HepG2 (cell line): ENCODE measurements around the gene PFKFB2. TPM values are rescaled to one million over a fixed set of nuclear protein-coding genes. Genes with fewer than 3 reads are reported as not detected.

Source experiments
- ATAC-seq: fragments of 200-7000 bp; cut with Tn5 transposase; 3 replicates; pipeline ENCODE4 v1.9.1; 2020; ENCODE audit warnings: mild to moderate bottlenecking, moderate library complexity
- BruUV-seq: library from RNA; stranded (reverse); fragments of 400-500 nt; replicated peaks from 2 replicates; lab custom pipeline; 2021; lab: Mats Ljungman, UMichigan
- CTCF ChIA-PET: fragments of 300-600 bp; formaldehyde crosslinking; extraction: SDS; loops from one replicate; lab custom pipeline; 2021; ENCODE audit warnings: low total read pairs, inconsistent platforms, low intra/inter-chr PET ratio; lab: Yijun Ruan, JAX
- POLR2A ChIA-PET: fragments of 350-600 bp; sonication (Branson Sonifier 250); formaldehyde crosslinking; loops from one replicate; lab custom pipeline; 2020; ENCODE audit warnings: antibody characterized with exemption, inconsistent platforms; lab: Yijun Ruan, JAX
- DNase-seq: peaks from one replicate; pipeline ENCODE4 v3.0.0-alpha.2; 2015; ENCODE audit warnings: low spot score
- FAIRE-seq: peaks from 3 replicates; lab custom pipeline; 2011; peaks lifted over from hg19 to GRCh38; lab: Jason Lieb, UNC
- H2AFZ ChIP-seq: one replicate; pipeline ENCODE4 v1.6.1; 2011; ENCODE audit warnings: low read length, inconsistent platforms
- H3K27ac ChIP-seq: fragments of 300-600 bp; 3 replicates; pipeline ENCODE4 v1.8.0; 2011; ENCODE audit warnings: mixed run types, mild to moderate bottlenecking, mixed read lengths, low read length, inconsistent platforms; ENCODE audit not compliant: insufficient read depth; ENCODE audit errors: extremely low read length
- H3K27me3 ChIP-seq, 2 experiments: fragments of 200-600 bp in 1 of 2; 2 replicates in 1 of 2; 3 replicates in 1 of 2; pipeline versions ENCODE4 v1.6.0 to v1.8.0; 2011; ENCODE audit warnings: low read length in 2 of 2, mild to moderate bottlenecking in 2 of 2, moderate library complexity in 2 of 2, inconsistent platforms in 1 of 2; ENCODE audit not compliant: insufficient read depth in 2 of 2, control insufficient read depth in 1 of 2
- H3K36me3 ChIP-seq, 2 experiments: fragments of 200-600 bp in 1 of 2; replicated peaks in 1 of 2; 2 replicates in 1 of 2; 3 replicates in 1 of 2; pipeline versions ENCODE4 v1.5.1 to v1.8.0; 2011; ENCODE audit warnings: low read length in 2 of 2, inconsistent platforms in 1 of 2; ENCODE audit not compliant: insufficient read depth in 2 of 2, control insufficient read depth in 1 of 2
- H3K4me1 ChIP-seq: 2 replicates; pipeline ENCODE4 v1.5.1; 2012; ENCODE audit warnings: low read length, inconsistent platforms; ENCODE audit not compliant: insufficient read depth
- H3K4me2 ChIP-seq: 2 replicates; pipeline ENCODE4 v1.6.0; 2011; ENCODE audit warnings: low read depth, low read length, inconsistent platforms
- H3K4me3 ChIP-seq, 3 experiments: fragments of 200-600 bp in 1 of 3; sonication (generic), shearing (Covaris generic) in 1 of 3; replicated peaks in 1 of 3; 2 replicates each; pipeline ENCODE4 v1.5.1; 2011 to 2016; ENCODE audit warnings: low read length in 3 of 3, inconsistent platforms in 2 of 3, low read depth in 2 of 3, mild to moderate bottlenecking in 2 of 3, control low read depth in 1 of 3, mixed read lengths in 1 of 3; ENCODE audit not compliant: insufficient read depth in 1 of 3
- H3K79me2 ChIP-seq: one replicate; pipeline ENCODE4 v1.6.1; 2011; ENCODE audit warnings: low read length, inconsistent platforms; ENCODE audit not compliant: insufficient read depth
- H3K9ac ChIP-seq: 2 replicates; pipeline ENCODE4 v1.6.0; 2011; ENCODE audit warnings: mild to moderate bottlenecking, low read depth, low read length, inconsistent platforms; ENCODE audit not compliant: insufficient read depth
- H3K9me3 ChIP-seq: 2 replicates; pipeline ENCODE4 v1.5.1; 2012; ENCODE audit warnings: mild to moderate bottlenecking, low read length
- H4K20me1 ChIP-seq: 2 replicates; pipeline ENCODE4 v1.6.0; 2011; ENCODE audit warnings: inconsistent platforms, mild to moderate bottlenecking, low read length, moderate library complexity; ENCODE audit not compliant: insufficient read depth
- GLI4 ChIP-seq: sonication (generic); formaldehyde crosslinking; IDR thresholded peaks from 2 replicates; pipeline ENCODE4 v1.5.1; 2020; ENCODE audit warnings: missing genetic modification reagents, mild to moderate bottlenecking, moderate library complexity, borderline replicate concordance
- HBP1 ChIP-seq: IDR thresholded peaks from 2 replicates; pipeline ENCODE4 v1.6.1; 2016; ENCODE audit warnings: low read depth, control low read depth
- HDAC2 ChIP-seq: sonication (generic); formaldehyde crosslinking; IDR thresholded peaks from 2 replicates; pipeline ENCODE4 v1.4.0; 2020; ENCODE audit warnings: missing genetic modification reagents
- NCOR1 ChIP-seq: fragments of 200-600 bp; sonication (generic); IDR thresholded peaks from 2 replicates; pipeline ENCODE4 v1.7.0; 2017; ENCODE audit warnings: antibody characterized with exemption, low read length, borderline replicate concordance
- NRL ChIP-seq: sonication (generic); formaldehyde crosslinking; IDR thresholded peaks from 2 replicates; pipeline ENCODE4 v1.5.0; 2020; ENCODE audit warnings: missing genetic modification reagents, mild to moderate bottlenecking, moderate library complexity, borderline replicate concordance
- TFDP1 ChIP-seq: IDR thresholded peaks from 2 replicates; pipeline ENCODE4 v1.6.1; 2016; ENCODE audit warnings: missing compliant biosample characterization, missing genetic modification reagents, borderline replicate concordance
- THRA ChIP-seq: sonication (generic); formaldehyde crosslinking; IDR thresholded peaks from 2 replicates; pipeline ENCODE4 v1.4.0; 2020; ENCODE audit warnings: missing genetic modification reagents, borderline replicate concordance
- U2AF2 ChIP-seq: fragments of 200-400 bp; formaldehyde crosslinking; IDR thresholded peaks from 2 replicates; pipeline ENCODE4 v1.6.1; 2017; ENCODE audit warnings: low read depth, mild to moderate bottlenecking, low read length
- ZNF17 ChIP-seq: sonication (generic); formaldehyde crosslinking; IDR thresholded peaks from 2 replicates; pipeline ENCODE4 v1.5.0; 2020; ENCODE audit warnings: mild to moderate bottlenecking, missing genetic modification reagents
- ZNF207 ChIP-seq: fragments of 450-650 bp; IDR thresholded peaks from 2 replicates; pipeline ENCODE4 v1.6.1; 2016; ENCODE audit warnings: antibody characterized with exemption, borderline replicate concordance
- ZNF484 ChIP-seq: sonication (generic); formaldehyde crosslinking; IDR thresholded peaks from 2 replicates; pipeline ENCODE4 v1.5.1; 2020; ENCODE audit warnings: mild to moderate bottlenecking, low read depth, missing genetic modification reagents, borderline replicate concordance
- ZNF558 ChIP-seq: sonication (generic); formaldehyde crosslinking; IDR thresholded peaks from 2 replicates; pipeline ENCODE4 v1.9.0; 2022; ENCODE audit warnings: mild to moderate bottlenecking, missing genetic modification reagents, borderline replicate concordance
- WGBS: methylation state at CpG from one replicate; pipeline ENCODE4 v1.1.6; 2017; ENCODE audit warnings: low lambda C conversion rate; 5-methylcytosine and 5-hydroxymethylcytosine counted together
- in situ Hi-C: cut with HindIII; loops from 2 replicates; pipeline ENCODE4 v1.10.0; 2017; ENCODE audit warnings: low pct_unique_long_range_greater_than_20kb; ENCODE audit not compliant: extremely low pct_ligation_motif_present
- intact Hi-C: fragments of 100-400 bp; cut with micrococcal nuclease; formaldehyde crosslinking; loops from one replicate; pipeline ENCODE4 v1.10.0; 2022; ENCODE audit not compliant: unreplicated experiment
- polyA plus RNA-seq, 8 experiments: library from polyadenylated mRNA; depleted of rRNA in 3 of 8; stranded (reverse) in 7 of 8; unstranded in 1 of 8; fragments of >200 nt; fragmentation: Illumina TruSeq in 4 of 8; extraction: Trizol in 4 of 8; gene quantifications; 2 replicates each; pipeline versions ENCODE4 v1.2.1 to v1.2.3, GENCODE V29; 2011 to 2016; ENCODE audit warnings: low read depth in 4 of 8, missing spikeins in 1 of 8, mixed read lengths in 1 of 8; ENCODE audit not compliant: insufficient read depth in 1 of 8
- total RNA-seq, 5 experiments: library from RNA; depleted of rRNA; stranded (reverse); fragments of >200 nt; fragmentation: Illumina TruSeq; extraction: Trizol; gene quantifications; 2 replicates each; pipeline ENCODE4 v1.2.3, GENCODE V29; 2016; ENCODE audit warnings: low read depth in 1 of 5

The PFKFB2 gene
- total and polyA plus RNA-seq, 2 of the 13 experiments (the other 11 are each of a cell fraction or from before 2014, with no cell fraction given) = 4.6 to 10.6 TPM

GRCh38 chr1:207097871-207098324, 44.8 kb downstream of the PFKFB2 start:
- BruUV-seq = no TSS peak
- CTCF ChIA-PET = no interaction called here
- H3K4me3 ChIP-seq = no peak overlapping the region
- in situ Hi-C loops (no loop called here), intact Hi-C loops (no loop called here)
- no peak overlapping the region for H2AFZ ChIP-seq
- 96% methylated on average over 3 of the region's 3 CpGs for WGBS
- POLR2A ChIA-PET = no interaction called here
- no peak overlapping the region for H3K27ac ChIP-seq
- peaks cover 12% of the 10 kb centered on the region for H3K4me1 ChIP-seq
- H3K27me3 ChIP-seq = no peaks in the 10 kb centered on the region
- no peak overlapping the region for H3K9ac ChIP-seq
- no peak for TF ChIP-seq GLI4 (CRISPR knock-in tag)
- no peak for TF ChIP-seq NCOR1
- no peak for TF ChIP-seq ZNF17 (CRISPR knock-in tag)
- TF ChIP-seq NRL = no peak
- TF ChIP-seq U2AF2 = no peak
- no peak for TF ChIP-seq THRA (CRISPR knock-in tag)
- TF ChIP-seq HBP1 (CRISPR knock-in tag) = no peak
- no peak for TF ChIP-seq TFDP1 (CRISPR knock-in tag)
- TF ChIP-seq ZNF207 = no peak
- no peak for TF ChIP-seq HDAC2 (CRISPR knock-in tag)
- no peak for TF ChIP-seq ZNF484 (CRISPR knock-in tag)
- no peak for TF ChIP-seq ZNF558
- TF ChIP-seq, all 625 proteins: peak for 0
- DNase-seq (no peak), ATAC-seq (no peak), FAIRE-seq (no peak)
- Histone ChIP-seq H3K79me2 (no peaks in the 10 kb centered on the region), H3K4me2 (no peak overlapping the region), H3K9me3 (peaks cover 14% of the 10 kb centered on the region), H4K20me1 (no peaks in the 10 kb centered on the region), H3K36me3 (peaks cover 25 to 44% of the 10 kb centered on the region in 2 experiments)
